GM12878 (cell line): Measurements from ENCODE around the gene SHROOM1. TPM values are rescaled to one million over a fixed set of nuclear protein-coding genes. Genes with fewer than 3 reads are reported as not detected.

Experiments
- BACH1 ChIP-seq: fragments of 450-650 bp; IDR thresholded peaks from 2 replicates; pipeline ENCODE4 v1.6.1; 2017; ENCODE audit warnings: mild to moderate bottlenecking, borderline replicate concordance
- BMI1 ChIP-seq: fragments of 450-650 bp; IDR thresholded peaks from 2 replicates; pipeline ENCODE4 v1.6.1; 2016; ENCODE audit warnings: mild to moderate bottlenecking, moderate library complexity, borderline replicate concordance
- BRCA1 ChIP-seq: IDR thresholded peaks from 2 replicates; pipeline ENCODE4 v1.6.1; 2011; ENCODE audit warnings: low read depth, low read length, improper control_type of control experiment
- CBFB ChIP-seq: IDR thresholded peaks from 2 replicates; pipeline ENCODE4 v1.6.1; 2016; ENCODE audit warnings: antibody characterized with exemption, low read depth
- EP300 ChIP-seq, 2 experiments: fragments of 150-350 bp in 1 of 2; IDR thresholded peaks; 2 replicates each; pipeline ENCODE4 v1.6.1; 2011 to 2012; ENCODE audit warnings: low read depth in 2 of 2, low read length in 2 of 2, borderline replicate concordance in 1 of 2, improper control_type of control experiment in 1 of 2, inconsistent platforms in 1 of 2; ENCODE audit not compliant: control insufficient read depth in 1 of 2
- KAT2A ChIP-seq: conservative IDR thresholded peaks from 2 replicates; pipeline ENCODE4 v1.6.1; 2011; ENCODE audit warnings: low read depth, low read length; ENCODE audit not compliant: control insufficient read depth
- LARP7 ChIP-seq: fragments of 450-650 bp; IDR thresholded peaks from 2 replicates; pipeline ENCODE4 v1.6.1; 2017; ENCODE audit warnings: mild to moderate bottlenecking
- NFIC ChIP-seq: IDR thresholded peaks from 2 replicates; pipeline ENCODE4 v1.6.1; 2012; ENCODE audit warnings: low read depth, mild to moderate bottlenecking, inconsistent platforms, low read length, moderate library complexity
- NFYA ChIP-seq: IDR thresholded peaks from 2 replicates; pipeline ENCODE4 v1.6.1; 2011; ENCODE audit warnings: low read depth, mild to moderate bottlenecking, low read length, improper control_type of control experiment, borderline replicate concordance
- NR2C2 ChIP-seq: IDR thresholded peaks from 2 replicates; pipeline ENCODE4 v1.6.1; 2011; ENCODE audit warnings: borderline replicate concordance, low read depth; ENCODE audit not compliant: control insufficient read depth, insufficient read length
- POLR2A ChIP-seq: IDR thresholded peaks from 2 replicates; pipeline ENCODE4 v1.6.1; 2011; ENCODE audit warnings: low read depth, mild to moderate bottlenecking, low read length
- POLR2AphosphoS2 ChIP-seq: IDR thresholded peaks from 2 replicates; pipeline ENCODE4 v1.6.1; 2011; ENCODE audit warnings: low read depth, mild to moderate bottlenecking, low read length, improper control_type of control experiment, moderate library complexity
- RB1 ChIP-seq: fragments of 450-650 bp; formaldehyde crosslinking; IDR thresholded peaks from 2 replicates; pipeline ENCODE4 v1.6.1; 2017; ENCODE audit warnings: mild to moderate bottlenecking, borderline replicate concordance
- RBBP5 ChIP-seq: fragments of 200-600 bp; sonication (generic); conservative IDR thresholded peaks from 2 replicates; pipeline ENCODE4 v1.6.1; 2016
- RFX5 ChIP-seq: IDR thresholded peaks from 2 replicates; pipeline ENCODE4 v1.6.1; 2011; ENCODE audit warnings: low read depth, low read length, improper control_type of control experiment
- ZBED1 ChIP-seq: IDR thresholded peaks from 2 replicates; pipeline ENCODE4 v1.6.1; 2016; ENCODE audit warnings: borderline replicate concordance
- ZNF24 ChIP-seq: fragments of 450-650 bp; IDR thresholded peaks from 2 replicates; pipeline ENCODE4 v1.6.1; 2017; ENCODE audit warnings: antibody characterized with exemption, mild to moderate bottlenecking
- ZNF274 ChIP-seq: IDR thresholded peaks from one replicate; pipeline ENCODE4 v1.8.0; 2011; ENCODE audit not compliant: insufficient read length, insufficient read depth
- polyA plus RNA-seq, 11 experiments: library from polyadenylated mRNA; depleted of rRNA in 4 of 11; unstranded in 6 of 11; stranded (reverse) in 5 of 11; fragments of >200 nt; fragmentation: Nextera tagmentation in 4 of 11; fragmentation: Illumina TruSeq in 1 of 11; extraction: Ambion mirVana in 4 of 11; extraction: Trizol in 1 of 11; gene quantifications; 1 replicate in 1 of 11; 2 replicates in 10 of 11; pipeline versions ENCODE4 v1.2.1 to v1.2.3, GENCODE V29; 2011 to 2016; ENCODE audit warnings: inconsistent platforms in 2 of 11, missing spikeins in 2 of 11, low read depth in 1 of 11
- total RNA-seq, 4 experiments: library from RNA; depleted of rRNA in 3 of 4; stranded (reverse); fragments of >200 nt in 3 of 4; fragmentation: Illumina TruSeq in 1 of 4; extraction: Trizol in 1 of 4; gene quantifications; 2 replicates each; pipeline versions ENCODE4 v1.2.1 to v1.2.3, GENCODE V29; 2013 to 2021
- TF ChIP-seq, protein P1 (sequence below): fragments of 450-650 bp; formaldehyde crosslinking; IDR thresholded peaks from 2 replicates; pipeline ENCODE4 v1.4.0; 2022; ENCODE audit warnings: mild to moderate bottlenecking, moderate library complexity
- TF ChIP-seq, protein P2 (sequence below): fragments of 450-650 bp; IDR thresholded peaks from 2 replicates; pipeline ENCODE4 v1.6.1; 2014; ENCODE audit warnings: mild to moderate bottlenecking
- TF ChIP-seq, protein P3 (sequence below): IDR thresholded peaks from 2 replicates; pipeline ENCODE4 v1.6.1; 2012; ENCODE audit warnings: low read depth, low read length, improper control_type of control experiment
- TF ChIP-seq, protein P4 (sequence below): IDR thresholded peaks from 2 replicates; pipeline ENCODE4 v1.6.1; 2011; ENCODE audit warnings: borderline replicate concordance, low read depth, mild to moderate bottlenecking, moderate library complexity, low read length; ENCODE audit not compliant: insufficient read depth, poor library complexity, severe bottlenecking

SHROOM1 gene
- total and polyA plus RNA-seq, 10 of the 15 experiments (the other 5 are each of a cell fraction or from before 2014, with no cell fraction given) = 0.05 to 3.9 (median 1.3) TPM

DNA sequence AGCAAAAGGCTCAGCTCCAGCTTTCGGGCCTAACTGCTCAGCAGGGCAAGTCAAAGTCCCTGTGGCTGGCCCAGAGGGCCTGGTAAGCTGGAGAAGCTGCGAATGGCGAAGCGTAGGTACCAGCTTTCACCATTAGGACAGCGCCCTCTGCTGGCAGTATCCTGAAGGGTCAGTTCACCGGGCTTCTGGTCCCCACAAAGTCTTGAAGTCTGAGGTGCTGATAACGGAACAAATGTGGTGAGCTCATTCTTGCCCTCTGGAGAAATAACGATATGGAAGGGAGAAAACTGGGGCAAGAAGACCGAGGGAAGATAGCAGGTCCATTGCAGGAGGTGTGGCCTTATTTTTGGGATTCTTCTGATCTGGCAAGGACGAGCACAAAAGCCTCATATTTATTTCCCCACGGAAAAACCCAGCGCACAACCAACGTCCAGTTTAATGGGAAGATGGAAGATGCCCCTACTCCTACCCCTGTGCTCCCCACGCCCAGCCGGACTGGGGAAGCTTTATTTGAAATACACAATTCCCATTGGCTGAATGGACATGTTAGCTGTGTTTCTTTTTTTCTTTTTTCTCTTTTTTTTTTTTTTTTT is 10.2 kb downstream of the SHROOM1 start (continued):
- TF ChIP-seq, protein P1, sequence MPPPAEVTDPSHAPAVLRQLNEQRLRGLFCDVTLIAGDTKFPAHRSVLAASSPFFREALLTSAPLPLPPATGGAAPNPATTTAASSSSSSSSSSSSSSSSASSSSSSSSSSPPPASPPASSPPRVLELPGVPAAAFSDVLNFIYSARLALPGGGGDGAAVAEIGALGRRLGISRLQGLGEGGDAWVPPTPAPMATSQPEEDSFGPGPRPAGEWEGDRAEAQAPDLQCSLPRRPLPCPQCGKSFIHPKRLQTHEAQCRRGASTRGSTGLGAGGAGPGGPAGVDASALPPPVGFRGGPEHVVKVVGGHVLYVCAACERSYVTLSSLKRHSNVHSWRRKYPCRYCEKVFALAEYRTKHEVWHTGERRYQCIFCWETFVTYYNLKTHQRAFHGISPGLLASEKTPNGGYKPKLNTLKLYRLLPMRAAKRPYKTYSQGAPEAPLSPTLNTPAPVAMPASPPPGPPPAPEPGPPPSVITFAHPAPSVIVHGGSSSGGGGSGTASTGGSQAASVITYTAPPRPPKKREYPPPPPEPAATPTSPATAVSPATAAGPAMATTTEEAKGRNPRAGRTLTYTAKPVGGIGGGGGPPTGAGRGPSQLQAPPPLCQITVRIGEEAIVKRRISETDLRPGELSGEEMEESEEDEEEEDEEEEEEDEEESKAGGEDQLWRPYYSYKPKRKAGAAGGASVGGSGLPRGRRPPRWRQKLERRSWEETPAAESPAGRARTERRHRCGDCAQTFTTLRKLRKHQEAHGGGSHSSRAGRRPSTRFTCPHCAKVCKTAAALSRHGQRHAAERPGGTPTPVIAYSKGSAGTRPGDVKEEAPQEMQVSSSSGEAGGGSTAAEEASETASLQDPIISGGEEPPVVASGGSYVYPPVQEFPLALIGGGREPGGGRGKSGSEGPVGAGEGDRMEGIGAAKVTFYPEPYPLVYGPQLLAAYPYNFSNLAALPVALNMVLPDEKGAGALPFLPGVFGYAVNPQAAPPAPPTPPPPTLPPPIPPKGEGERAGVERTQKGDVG = no peak
- TF ChIP-seq, protein P2, sequence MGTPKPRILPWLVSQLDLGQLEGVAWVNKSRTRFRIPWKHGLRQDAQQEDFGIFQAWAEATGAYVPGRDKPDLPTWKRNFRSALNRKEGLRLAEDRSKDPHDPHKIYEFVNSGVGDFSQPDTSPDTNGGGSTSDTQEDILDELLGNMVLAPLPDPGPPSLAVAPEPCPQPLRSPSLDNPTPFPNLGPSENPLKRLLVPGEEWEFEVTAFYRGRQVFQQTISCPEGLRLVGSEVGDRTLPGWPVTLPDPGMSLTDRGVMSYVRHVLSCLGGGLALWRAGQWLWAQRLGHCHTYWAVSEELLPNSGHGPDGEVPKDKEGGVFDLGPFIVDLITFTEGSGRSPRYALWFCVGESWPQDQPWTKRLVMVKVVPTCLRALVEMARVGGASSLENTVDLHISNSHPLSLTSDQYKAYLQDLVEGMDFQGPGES = no peak
- no peak for TF ChIP-seq BACH1
- TF ChIP-seq, protein P3, sequence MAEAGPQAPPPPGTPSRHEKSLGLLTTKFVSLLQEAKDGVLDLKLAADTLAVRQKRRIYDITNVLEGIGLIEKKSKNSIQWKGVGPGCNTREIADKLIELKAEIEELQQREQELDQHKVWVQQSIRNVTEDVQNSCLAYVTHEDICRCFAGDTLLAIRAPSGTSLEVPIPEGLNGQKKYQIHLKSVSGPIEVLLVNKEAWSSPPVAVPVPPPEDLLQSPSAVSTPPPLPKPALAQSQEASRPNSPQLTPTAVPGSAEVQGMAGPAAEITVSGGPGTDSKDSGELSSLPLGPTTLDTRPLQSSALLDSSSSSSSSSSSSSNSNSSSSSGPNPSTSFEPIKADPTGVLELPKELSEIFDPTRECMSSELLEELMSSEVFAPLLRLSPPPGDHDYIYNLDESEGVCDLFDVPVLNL = no peak
- TF ChIP-seq RFX5 = no peak
- no peak for TF ChIP-seq NR2C2
- TF ChIP-seq LARP7 = no peak
- no peak for TF ChIP-seq BMI1
- TF ChIP-seq EP300 (IDR thresholded peaks at IDR 0.05; ENCODE audit: borderline replicate concordance in 1 of 2, control insufficient read depth in 1 of 2, low read depth in 2 of 2, low read length in 2 of 2) = no peak
- no peak for TF ChIP-seq NFIC
- TF ChIP-seq RBBP5 = no peak
- TF ChIP-seq POLR2AphosphoS2 = no peak
- TF ChIP-seq NFYA = no peak
- TF ChIP-seq CBFB = no peak
- TF ChIP-seq ZBED1 = no peak
- no peak for TF ChIP-seq POLR2A
- no peak for TF ChIP-seq ZNF274
- TF ChIP-seq, protein P4, sequence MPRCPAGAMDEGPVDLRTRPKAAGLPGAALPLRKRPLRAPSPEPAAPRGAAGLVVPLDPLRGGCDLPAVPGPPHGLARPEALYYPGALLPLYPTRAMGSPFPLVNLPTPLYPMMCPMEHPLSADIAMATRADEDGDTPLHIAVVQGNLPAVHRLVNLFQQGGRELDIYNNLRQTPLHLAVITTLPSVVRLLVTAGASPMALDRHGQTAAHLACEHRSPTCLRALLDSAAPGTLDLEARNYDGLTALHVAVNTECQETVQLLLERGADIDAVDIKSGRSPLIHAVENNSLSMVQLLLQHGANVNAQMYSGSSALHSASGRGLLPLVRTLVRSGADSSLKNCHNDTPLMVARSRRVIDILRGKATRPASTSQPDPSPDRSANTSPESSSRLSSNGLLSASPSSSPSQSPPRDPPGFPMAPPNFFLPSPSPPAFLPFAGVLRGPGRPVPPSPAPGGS = no peak
- no peak for TF ChIP-seq KAT2A
- no peak for TF ChIP-seq ZNF24
- peak; percentile 72; the same call in 1 of the 2 replicates for TF ChIP-seq RB1
- TF ChIP-seq BRCA1 = no peak
